ENCODE data around the gene RAB3GAP1. TPM values are rescaled to one million over a fixed set of nuclear protein-coding genes. Genes with fewer than 3 reads are reported as not detected.

Gene RAB3GAP1
- total RNA-seq, 1 experiment from 2014 or later: 32.0 TPM

DNA sequence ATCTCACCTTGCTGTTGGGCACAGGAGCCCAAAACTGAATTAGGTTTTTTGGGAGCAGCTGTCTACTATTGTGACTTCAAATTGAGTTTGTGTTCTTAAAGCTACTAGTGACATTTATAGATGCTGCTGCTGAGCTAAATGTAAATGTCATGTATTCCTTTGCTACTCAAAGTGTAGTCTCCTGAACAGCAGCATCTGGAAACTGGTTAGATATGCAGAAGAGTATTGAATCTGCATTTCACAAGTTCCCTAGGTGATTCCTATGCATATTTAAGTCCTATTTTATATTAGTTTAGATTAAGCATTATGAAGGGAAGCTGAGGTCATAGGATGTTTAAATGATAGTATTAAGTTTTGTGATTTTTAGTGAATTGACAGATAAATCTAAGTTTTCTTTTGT, 67.5 kb downstream of the RAB3GAP1 start:
- Histone ChIP-seq H3K9me3 (ENCODE audit: control insufficient read depth, low read depth, low read length) (no peaks in the 10 kb centered on the region), H3K23me2 (ENCODE audit: insufficient read length, low read depth, low read length, poor library complexity, severe bottlenecking) (no peaks in the 10 kb centered on the region), H3K14ac (ENCODE audit: insufficient read depth, low read length) (no peak overlapping the region), H3K23ac (ENCODE audit: insufficient read length, low read depth, low read length) (no peak overlapping the region), H2AFZ (ENCODE audit: low read length) (no peak overlapping the region), H2BK12ac (ENCODE audit: insufficient read length, low read depth, low read length) (no peak overlapping the region), H2BK20ac (ENCODE audit: low read depth, low read length, poor library complexity, severe bottlenecking) (no peak overlapping the region), H3K79me1 (ENCODE audit: insufficient read depth, low read depth, low read length, poor library complexity, severe bottlenecking) (no peaks in the 10 kb centered on the region), H2BK120ac (ENCODE audit: low read depth, low read length, poor library complexity, severe bottlenecking) (no peak overlapping the region), H3K4me1 (ENCODE audit: insufficient read depth, low read length) (no peaks in the 10 kb centered on the region), H2BK5ac (ENCODE audit: insufficient read length, low read length) (no peak overlapping the region), H3K27ac (ENCODE audit: insufficient read length, low read depth, low read length) (no peak overlapping the region), H4K8ac (replicated peaks; ENCODE audit: insufficient read length, low read depth, low read length) (no peak overlapping the region), H4K20me1 (ENCODE audit: control insufficient read depth, insufficient read depth, insufficient read length) (no peaks in the 10 kb centered on the region), H3K56ac (ENCODE audit: insufficient read length, low read depth, low read length) (no peak overlapping the region), H4K5ac (ENCODE audit: insufficient read length, low read depth, low read length) (no peak overlapping the region), H3K27me3 (ENCODE audit: insufficient read depth, low read length) (no peaks in the 10 kb centered on the region), H2AK5ac (ENCODE audit: insufficient read length, low read length) (no peak overlapping the region), H3K4me2 (ENCODE audit: insufficient read depth, insufficient read length, low read length) (no peak overlapping the region), H3K18ac (ENCODE audit: insufficient read length, low read depth, low read length) (no peak overlapping the region), H4K91ac (ENCODE audit: insufficient read length, low read depth, low read length) (no peak overlapping the region), H2BK15ac (ENCODE audit: low read depth, low read length) (no peak overlapping the region), H3T11ph (ENCODE audit: low read length) (no peak overlapping the region), H3K9ac (ENCODE audit: extremely low read depth, insufficient read length, low read length) (no peak overlapping the region), H3K79me2 (ENCODE audit: insufficient read depth, low read length) (no peaks in the 10 kb centered on the region), H3K4ac (ENCODE audit: low read depth, low read length) (no peak overlapping the region)
- Mint-ChIP-seq H3K27me3 (ENCODE audit: low read depth) (no peaks in the 10 kb centered on the region), H3K9me3 (peaks cover 3 to 5% of the 10 kb centered on the region in 2 experiments; a peak in 2 of 5 replicates), H3K4me1 (no peaks in the 10 kb centered on the region), H3K4me3 (no peak overlapping the region), H3K36me3 (ENCODE audit: insufficient read depth in 1 of 3, low read depth in 3 of 3) (peaks cover 2 to 14% (median 13%) of the 10 kb centered on the region in 3 experiments; a peak in 5 of 7 replicates), H3K27ac (no peak overlapping the region)
- no peak for DNase-seq
- no peak for TF ChIP-seq CTCF (conservative IDR thresholded peaks at IDR 0.05)

Data from H9 (cell line).